WTC11 (cell line): ENCODE data around the gene SAG. TPM values are rescaled to one million over a fixed set of nuclear protein-coding genes. Genes with fewer than 3 reads are reported as not detected.
A peak's percentile ranks its signal among the peaks of the same experiment; 100 is the strongest.

ENCODE experiments used
- ATAC-seq: fragments of 200-7000 bp; cut with Tn5 transposase; 2 replicates; pipeline ENCODE4 v1.10.0; 2021; ENCODE audit warnings: mild to moderate bottlenecking, moderate library complexity
- CTCF ChIA-PET: fragments of 300-600 bp; sonication (Branson Sonifier 250); formaldehyde crosslinking; loops from one replicate; lab custom pipeline; 2021; ENCODE audit warnings: antibody characterized with exemption; lab: Charles Lee
- POLR2A ChIA-PET: fragments of 350-600 bp; sonication (Branson Sonifier 250); formaldehyde crosslinking; loops from one replicate; lab custom pipeline; 2021; ENCODE audit warnings: antibody characterized with exemption; lab: Charles Lee
- DNase-seq: peaks from one replicate; pipeline ENCODE4 v3.0.0; 2021; ENCODE audit warnings: low spot score
- H3K27ac Mint-ChIP-seq: 2 replicates; pipeline ENCODE4 v1.8.0; 2021; ENCODE audit warnings: mixed read lengths
- H3K27me3 Mint-ChIP-seq: 2 replicates; pipeline ENCODE4 v1.8.0; 2021; ENCODE audit warnings: low read depth, mild to moderate bottlenecking, moderate library complexity, mixed read lengths
- H3K36me3 Mint-ChIP-seq: 2 replicates; pipeline ENCODE4 v1.8.0; 2021; ENCODE audit warnings: mixed read lengths
- H3K4me1 Mint-ChIP-seq: 2 replicates; pipeline ENCODE4 v1.8.0; 2022; ENCODE audit warnings: mixed read lengths
- H3K4me3 Mint-ChIP-seq: 2 replicates; pipeline ENCODE4 v1.8.0; 2021; ENCODE audit warnings: mild to moderate bottlenecking, moderate library complexity, mixed read lengths
- H3K9me3 Mint-ChIP-seq: 2 replicates; pipeline ENCODE4 v1.8.0; 2021; ENCODE audit warnings: mixed read lengths
- EMX1 ChIP-seq: fragments of 250-450 bp; sonication (Bioruptor Pico); IDR thresholded peaks from 2 replicates; pipeline ENCODE4 v1.8.0; 2021; ENCODE audit warnings: mild to moderate bottlenecking
- ESRRA ChIP-seq: sonication (generic); formaldehyde crosslinking; IDR thresholded peaks from 2 replicates; pipeline ENCODE4 v1.8.1; 2022; ENCODE audit warnings: mild to moderate bottlenecking, missing genetic modification reagents, borderline replicate concordance
- NFE2L1 ChIP-seq: sonication (generic); formaldehyde crosslinking; IDR thresholded peaks from 2 replicates; pipeline ENCODE4 v1.8.1; 2023; ENCODE audit warnings: missing genetic modification reagents
- NR1H2 ChIP-seq: sonication (generic); formaldehyde crosslinking; IDR thresholded peaks from 2 replicates; pipeline ENCODE4 v1.9.0; 2021; ENCODE audit warnings: mild to moderate bottlenecking, moderate library complexity, missing genetic modification reagents
- NR3C1 ChIP-seq: sonication (generic); formaldehyde crosslinking; conservative IDR thresholded peaks from 2 replicates; pipeline ENCODE4 v1.8.1; 2023; ENCODE audit warnings: low read depth, mild to moderate bottlenecking, missing genetic modification reagents
- RELA ChIP-seq: sonication (generic); formaldehyde crosslinking; IDR thresholded peaks from 2 replicates; pipeline ENCODE4 v1.8.1; 2022; ENCODE audit warnings: missing genetic modification reagents, mild to moderate bottlenecking, borderline replicate concordance
- SMAD3 ChIP-seq: sonication (generic); formaldehyde crosslinking; IDR thresholded peaks from 2 replicates; pipeline ENCODE4 v1.8.0; 2022; ENCODE audit warnings: missing genetic modification reagents, mild to moderate bottlenecking, borderline replicate concordance
- SP1 ChIP-seq: sonication (generic); formaldehyde crosslinking; conservative IDR thresholded peaks from 2 replicates; pipeline ENCODE4 v1.8.1; 2022; ENCODE audit warnings: missing genetic modification reagents
- USF2 ChIP-seq: sonication (generic); formaldehyde crosslinking; IDR thresholded peaks from 2 replicates; pipeline ENCODE4 v1.8.1; 2023; ENCODE audit warnings: mild to moderate bottlenecking, missing genetic modification reagents, moderate library complexity
- ZNF121 ChIP-seq: sonication (generic); formaldehyde crosslinking; IDR thresholded peaks from 2 replicates; pipeline ENCODE4 v1.8.0; 2023; ENCODE audit warnings: missing genetic modification reagents
- ZNF232 ChIP-seq: sonication (generic); formaldehyde crosslinking; IDR thresholded peaks from 2 replicates; pipeline ENCODE4 v1.8.0; 2022; ENCODE audit warnings: mild to moderate bottlenecking, missing genetic modification reagents
- ZNF423 ChIP-seq: fragments of 250-450 bp; sonication (Bioruptor Pico); IDR thresholded peaks from 2 replicates; pipeline ENCODE4 v2.1.2; 2022; ENCODE audit warnings: mild to moderate bottlenecking, moderate library complexity
- total RNA-seq: library from RNA; stranded (reverse); gene quantifications from 3 replicates; pipeline ENCODE4 v1.2.3, GENCODE V29; 2021
- TF ChIP-seq, protein P1 (sequence below): fragments of 250-450 bp; sonication (Bioruptor Pico); IDR thresholded peaks from 2 replicates; pipeline ENCODE4 v1.9.0; 2021; ENCODE audit warnings: moderate library complexity, mild to moderate bottlenecking, inconsistent platforms, borderline replicate concordance
- TF ChIP-seq, protein P2 (sequence below): sonication (generic); formaldehyde crosslinking; conservative IDR thresholded peaks from 2 replicates; pipeline ENCODE4 v1.8.1; 2023; ENCODE audit warnings: mild to moderate bottlenecking, low read depth, missing genetic modification reagents, moderate library complexity
- TF ChIP-seq, protein P3 (sequence below): sonication (generic); formaldehyde crosslinking; IDR thresholded peaks from 2 replicates; pipeline ENCODE4 v1.8.1; 2023; ENCODE audit warnings: mild to moderate bottlenecking, missing genetic modification reagents, moderate library complexity
- TF ChIP-seq, protein P4 (sequence below): sonication (generic); formaldehyde crosslinking; IDR thresholded peaks from 2 replicates; pipeline ENCODE4 v1.8.0; 2022; ENCODE audit warnings: mild to moderate bottlenecking, missing genetic modification reagents
- TF ChIP-seq, protein P5 (sequence below): sonication (generic); formaldehyde crosslinking; IDR thresholded peaks from 2 replicates; pipeline ENCODE4 v1.8.1; 2023; ENCODE audit warnings: mild to moderate bottlenecking, moderate library complexity, missing genetic modification reagents
- TF ChIP-seq, protein P6 (sequence below): sonication (generic); formaldehyde crosslinking; IDR thresholded peaks from 2 replicates; pipeline ENCODE4 v1.8.1; 2023; ENCODE audit warnings: mild to moderate bottlenecking, missing genetic modification reagents
- TF ChIP-seq, protein P7 (sequence below): sonication (generic); formaldehyde crosslinking; IDR thresholded peaks from 2 replicates; pipeline ENCODE4 v1.8.1; 2022; ENCODE audit warnings: missing genetic modification reagents, borderline replicate concordance

Gene SAG
- total RNA-seq, 1 experiment from 2014 or later, result not detected

GRCh38 chr2:233371641-233372040 lies 64.0 kb downstream of the SAG start:
- CTCF ChIA-PET, result interaction anchor here (1.1 to 2.0 kb wide), 4 partner anchors 12 to 77 kb away, joined by 3 to 10 read pairs (median 6); partner anchors contain the start of gene DGKD
- peaks cover 23% of the 10 kb centered on the region for H3K4me1 Mint-ChIP-seq

DNA sequence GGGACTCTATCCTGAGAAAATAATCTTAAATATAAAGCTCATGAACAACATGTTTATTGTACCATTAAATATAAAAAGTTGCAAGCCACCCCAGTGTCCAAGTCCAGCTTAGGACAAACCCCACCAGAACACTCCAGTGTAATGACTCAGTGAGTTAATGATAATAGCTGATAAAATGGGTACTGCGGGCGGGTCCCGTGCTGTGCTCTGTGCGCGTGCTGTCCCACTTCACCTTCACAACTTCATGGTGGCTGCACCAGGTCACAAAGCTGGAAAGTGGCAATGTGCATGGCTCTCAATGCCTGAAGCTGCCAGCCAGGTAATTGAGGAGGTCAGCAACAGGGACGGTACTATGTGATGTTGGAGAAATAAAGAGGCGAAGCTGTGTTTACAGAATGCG lies 65.2 kb downstream of the SAG start:
- Mint-ChIP-seq H3K9me3 (peaks cover 4% of the 10 kb centered on the region), H3K4me3 (no peak overlapping the region), H3K36me3 (peaks cover 7% of the 10 kb centered on the region), H3K27me3 (no peaks in the 10 kb centered on the region; the same call in 1 of the 2 replicates), H3K27ac (no peak overlapping the region), H3K4me1 (peaks cover 23% of the 10 kb centered on the region)
- ChIA-PET POLR2A (no interaction called here), CTCF (interaction anchor here (1.4 to 2.0 kb wide), 3 partner anchors 19 to 76 kb away, joined by 3 to 10 read pairs (median 7); partner anchors contain the start of gene DGKD)
- no peak for ATAC-seq
- DNase-seq, result no peak
- TF ChIP-seq, protein P1, sequence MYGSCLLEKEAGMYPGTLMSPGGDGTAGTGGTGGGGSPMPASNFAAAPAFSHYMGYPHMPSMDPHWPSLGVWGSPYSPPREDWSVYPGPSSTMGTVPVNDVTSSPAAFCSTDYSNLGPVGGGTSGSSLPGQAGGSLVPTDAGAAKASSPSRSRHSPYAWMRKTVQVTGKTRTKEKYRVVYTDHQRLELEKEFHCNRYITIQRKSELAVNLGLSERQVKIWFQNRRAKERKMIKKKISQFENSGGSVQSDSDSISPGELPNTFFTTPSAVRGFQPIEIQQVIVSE (CRISPR knock-in tag), result no peak
- TF ChIP-seq USF2 (CRISPR knock-in tag), result no peak
- TF ChIP-seq ZNF121 (CRISPR knock-in tag), result no peak
- TF ChIP-seq, protein P2, sequence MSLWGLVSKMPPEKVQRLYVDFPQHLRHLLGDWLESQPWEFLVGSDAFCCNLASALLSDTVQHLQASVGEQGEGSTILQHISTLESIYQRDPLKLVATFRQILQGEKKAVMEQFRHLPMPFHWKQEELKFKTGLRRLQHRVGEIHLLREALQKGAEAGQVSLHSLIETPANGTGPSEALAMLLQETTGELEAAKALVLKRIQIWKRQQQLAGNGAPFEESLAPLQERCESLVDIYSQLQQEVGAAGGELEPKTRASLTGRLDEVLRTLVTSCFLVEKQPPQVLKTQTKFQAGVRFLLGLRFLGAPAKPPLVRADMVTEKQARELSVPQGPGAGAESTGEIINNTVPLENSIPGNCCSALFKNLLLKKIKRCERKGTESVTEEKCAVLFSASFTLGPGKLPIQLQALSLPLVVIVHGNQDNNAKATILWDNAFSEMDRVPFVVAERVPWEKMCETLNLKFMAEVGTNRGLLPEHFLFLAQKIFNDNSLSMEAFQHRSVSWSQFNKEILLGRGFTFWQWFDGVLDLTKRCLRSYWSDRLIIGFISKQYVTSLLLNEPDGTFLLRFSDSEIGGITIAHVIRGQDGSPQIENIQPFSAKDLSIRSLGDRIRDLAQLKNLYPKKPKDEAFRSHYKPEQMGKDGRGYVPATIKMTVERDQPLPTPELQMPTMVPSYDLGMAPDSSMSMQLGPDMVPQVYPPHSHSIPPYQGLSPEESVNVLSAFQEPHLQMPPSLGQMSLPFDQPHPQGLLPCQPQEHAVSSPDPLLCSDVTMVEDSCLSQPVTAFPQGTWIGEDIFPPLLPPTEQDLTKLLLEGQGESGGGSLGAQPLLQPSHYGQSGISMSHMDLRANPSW (CRISPR knock-in tag), result no peak
- TF ChIP-seq ESRRA (CRISPR knock-in tag), result no peak
- TF ChIP-seq NFE2L1 (CRISPR knock-in tag), result no peak
- no peak for TF ChIP-seq NR3C1 (CRISPR knock-in tag)
- TF ChIP-seq, protein P3, sequence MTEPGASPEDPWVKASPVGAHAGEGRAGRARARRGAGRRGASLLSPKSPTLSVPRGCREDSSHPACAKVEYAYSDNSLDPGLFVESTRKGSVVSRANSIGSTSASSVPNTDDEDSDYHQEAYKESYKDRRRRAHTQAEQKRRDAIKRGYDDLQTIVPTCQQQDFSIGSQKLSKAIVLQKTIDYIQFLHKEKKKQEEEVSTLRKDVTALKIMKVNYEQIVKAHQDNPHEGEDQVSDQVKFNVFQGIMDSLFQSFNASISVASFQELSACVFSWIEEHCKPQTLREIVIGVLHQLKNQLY, result no peak
- no peak for TF ChIP-seq SP1 (CRISPR knock-in tag)
- TF ChIP-seq, protein P4, sequence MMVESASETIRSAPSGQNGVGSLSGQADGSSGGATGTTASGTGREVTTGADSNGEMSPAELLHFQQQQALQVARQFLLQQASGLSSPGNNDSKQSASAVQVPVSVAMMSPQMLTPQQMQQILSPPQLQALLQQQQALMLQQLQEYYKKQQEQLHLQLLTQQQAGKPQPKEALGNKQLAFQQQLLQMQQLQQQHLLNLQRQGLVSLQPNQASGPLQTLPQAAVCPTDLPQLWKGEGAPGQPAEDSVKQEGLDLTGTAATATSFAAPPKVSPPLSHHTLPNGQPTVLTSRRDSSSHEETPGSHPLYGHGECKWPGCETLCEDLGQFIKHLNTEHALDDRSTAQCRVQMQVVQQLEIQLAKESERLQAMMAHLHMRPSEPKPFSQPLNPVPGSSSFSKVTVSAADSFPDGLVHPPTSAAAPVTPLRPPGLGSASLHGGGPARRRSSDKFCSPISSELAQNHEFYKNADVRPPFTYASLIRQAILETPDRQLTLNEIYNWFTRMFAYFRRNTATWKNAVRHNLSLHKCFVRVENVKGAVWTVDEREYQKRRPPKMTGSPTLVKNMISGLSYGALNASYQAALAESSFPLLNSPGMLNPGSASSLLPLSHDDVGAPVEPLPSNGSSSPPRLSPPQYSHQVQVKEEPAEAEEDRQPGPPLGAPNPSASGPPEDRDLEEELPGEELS (CRISPR knock-in tag), result no peak
- TF ChIP-seq ZNF423 (CRISPR knock-in tag), result no peak

More at GRCh38 chr2:233371641-233372040, 64.0 kb downstream of the SAG start:
- peaks cover 2% of the 10 kb centered on the region; the same call in 1 of the 2 replicates for H3K36me3 Mint-ChIP-seq
- H3K4me3 Mint-ChIP-seq, result no peak overlapping the region
- POLR2A ChIA-PET, result no interaction called here
- H3K9me3 Mint-ChIP-seq, result no peaks in the 10 kb centered on the region
- TF ChIP-seq, protein P5, sequence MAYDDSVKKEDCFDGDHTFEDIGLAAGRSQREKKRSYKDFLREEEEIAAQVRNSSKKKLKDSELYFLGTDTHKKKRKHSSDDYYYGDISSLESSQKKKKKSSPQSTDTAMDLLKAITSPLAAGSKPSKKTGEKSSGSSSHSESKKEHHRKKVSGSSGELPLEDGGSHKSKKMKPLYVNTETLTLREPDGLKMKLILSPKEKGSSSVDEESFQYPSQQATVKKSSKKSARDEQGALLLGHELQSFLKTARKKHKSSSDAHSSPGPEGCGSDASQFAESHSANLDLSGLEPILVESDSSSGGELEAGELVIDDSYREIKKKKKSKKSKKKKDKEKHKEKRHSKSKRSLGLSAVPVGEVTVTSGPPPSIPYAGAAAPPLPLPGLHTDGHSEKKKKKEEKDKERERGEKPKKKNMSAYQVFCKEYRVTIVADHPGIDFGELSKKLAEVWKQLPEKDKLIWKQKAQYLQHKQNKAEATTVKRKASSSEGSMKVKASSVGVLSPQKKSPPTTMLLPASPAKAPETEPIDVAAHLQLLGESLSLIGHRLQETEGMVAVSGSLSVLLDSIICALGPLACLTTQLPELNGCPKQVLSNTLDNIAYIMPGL, result no peak
- DNase-seq (no peak), ATAC-seq (no peak)
- H3K27me3 Mint-ChIP-seq, result no peaks in the 10 kb centered on the region; the same call in 1 of the 2 replicates
- 0 out of 2 replicates have a peak overlapping the region, but pooled peaks have one; percentile 88 for H3K27ac Mint-ChIP-seq

GRCh38 chr2:233373316-233373715 lies 65.7 kb downstream of the SAG start:
- ChIA-PET POLR2A (no interaction called here), CTCF (interaction anchor here (2.0 kb wide), 1 partner anchor 75 kb away, joined by 7 read pairs; no protein-coding TSS in a partner anchor)
- Mint-ChIP-seq H3K27me3 (no peaks in the 10 kb centered on the region; the same call in 1 of the 2 replicates), H3K9me3 (peaks cover 4% of the 10 kb centered on the region), H3K4me1 (peaks cover 23% of the 10 kb centered on the region), H3K36me3 (peaks cover 7% of the 10 kb centered on the region), H3K27ac (no peak overlapping the region), H3K4me3 (no peak overlapping the region)
- TF ChIP-seq RELA (CRISPR knock-in tag) (no peak), ZNF232 (CRISPR knock-in tag) (no peak), NR1H2 (CRISPR knock-in tag) (no peak), EMX1 (CRISPR knock-in tag) (no peak), SMAD3 (CRISPR knock-in tag) (no peak)
- TF ChIP-seq, protein P6, sequence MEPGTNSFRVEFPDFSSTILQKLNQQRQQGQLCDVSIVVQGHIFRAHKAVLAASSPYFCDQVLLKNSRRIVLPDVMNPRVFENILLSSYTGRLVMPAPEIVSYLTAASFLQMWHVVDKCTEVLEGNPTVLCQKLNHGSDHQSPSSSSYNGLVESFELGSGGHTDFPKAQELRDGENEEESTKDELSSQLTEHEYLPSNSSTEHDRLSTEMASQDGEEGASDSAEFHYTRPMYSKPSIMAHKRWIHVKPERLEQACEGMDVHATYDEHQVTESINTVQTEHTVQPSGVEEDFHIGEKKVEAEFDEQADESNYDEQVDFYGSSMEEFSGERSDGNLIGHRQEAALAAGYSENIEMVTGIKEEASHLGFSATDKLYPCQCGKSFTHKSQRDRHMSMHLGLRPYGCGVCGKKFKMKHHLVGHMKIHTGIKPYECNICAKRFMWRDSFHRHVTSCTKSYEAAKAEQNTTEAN, result no peak
- TF ChIP-seq, protein P7, sequence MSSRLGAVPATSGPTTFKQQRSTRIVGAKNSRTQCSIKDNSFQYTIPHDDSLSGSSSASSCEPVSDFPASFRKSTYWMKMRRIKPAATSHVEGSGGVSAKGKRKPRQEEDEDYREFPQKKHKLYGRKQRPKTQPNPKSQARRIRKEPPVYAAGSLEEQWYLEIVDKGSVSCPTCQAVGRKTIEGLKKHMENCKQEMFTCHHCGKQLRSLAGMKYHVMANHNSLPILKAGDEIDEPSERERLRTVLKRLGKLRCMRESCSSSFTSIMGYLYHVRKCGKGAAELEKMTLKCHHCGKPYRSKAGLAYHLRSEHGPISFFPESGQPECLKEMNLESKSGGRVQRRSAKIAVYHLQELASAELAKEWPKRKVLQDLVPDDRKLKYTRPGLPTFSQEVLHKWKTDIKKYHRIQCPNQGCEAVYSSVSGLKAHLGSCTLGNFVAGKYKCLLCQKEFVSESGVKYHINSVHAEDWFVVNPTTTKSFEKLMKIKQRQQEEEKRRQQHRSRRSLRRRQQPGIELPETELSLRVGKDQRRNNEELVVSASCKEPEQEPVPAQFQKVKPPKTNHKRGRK (CRISPR knock-in tag), result no peak
- TF ChIP-seq, protein P3, result no peak
- no peak for ATAC-seq
- DNase-seq, result no peak
